HG03432 (cell line): ENCODE data around the gene TFRC.
A peak's percentile ranks its signal among the peaks of the same experiment; 100 is the strongest.
"Not testable (repeated sequence)": the region's sequence is repeated elsewhere in the genome, so short reads cannot be mapped to it uniquely, and the experiment has no call there.

Source experiments
- ATAC-seq: cut with Tn5 transposase; IDR thresholded peaks from one replicate; pipeline ENCODE4 v1.9.1; 2021; ENCODE audit warnings: mild to moderate bottlenecking, moderate library complexity; ENCODE audit not compliant: unreplicated experiment

Gene TFRC

DNA sequence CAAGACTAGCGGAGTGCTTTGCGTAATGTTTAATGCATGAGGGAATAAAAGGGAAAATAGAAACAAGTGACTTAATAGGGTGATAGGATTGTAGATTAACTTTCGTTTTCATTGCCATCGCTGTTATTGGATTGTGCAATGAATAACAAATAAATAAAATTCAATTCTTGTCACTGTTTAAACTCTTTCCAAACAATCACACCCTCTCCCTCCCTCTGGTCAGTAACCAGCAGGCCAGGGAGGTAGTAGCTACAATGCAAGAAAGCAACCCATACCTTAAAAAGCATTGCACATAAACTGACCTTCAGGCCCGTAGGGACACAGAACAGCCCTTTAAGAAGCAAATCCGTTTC, 705 bp upstream of the TFRC start:
- ATAC-seq, result no peak

GRCh38 chr3:196081002-196081833, 672 bp downstream of the TFRC start:
- peak; percentile 49 for ATAC-seq

DNA sequence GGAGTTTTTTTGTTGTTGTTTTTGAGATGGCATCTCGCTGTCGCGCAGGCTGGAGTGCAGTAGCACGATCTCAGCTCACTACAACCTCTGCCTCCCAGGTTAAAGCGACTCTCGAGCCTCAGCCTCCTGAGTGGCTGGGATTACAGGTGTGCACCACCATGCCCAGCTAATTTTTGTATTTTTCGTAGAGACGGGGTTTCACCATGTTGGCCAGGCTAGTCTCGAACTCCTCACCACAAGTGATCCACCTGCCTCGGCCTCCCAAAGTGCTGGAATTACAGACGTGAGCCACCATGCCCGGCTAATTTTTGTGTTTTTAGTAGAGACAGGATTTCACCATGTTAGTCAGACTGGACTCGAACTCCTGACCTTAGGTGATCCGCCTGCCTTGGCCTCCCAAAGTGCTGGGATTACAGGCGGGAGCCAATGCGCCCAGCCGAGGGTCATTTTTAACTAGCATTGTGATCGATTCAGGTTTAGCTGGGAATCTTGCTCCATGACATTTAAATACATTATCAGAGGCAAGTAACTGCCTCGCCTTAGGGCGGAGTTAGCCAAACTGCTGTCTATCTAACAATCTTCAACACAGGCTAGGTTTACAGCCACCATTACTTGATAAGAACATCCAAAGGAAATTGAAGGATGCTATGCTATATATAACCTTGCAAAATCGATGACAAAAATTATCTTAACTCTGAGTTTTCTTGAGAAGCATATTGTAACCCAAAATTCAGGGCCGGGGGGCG, 1.6 kb downstream of the TFRC start:
- not testable (repeated sequence) for ATAC-seq

DNA sequence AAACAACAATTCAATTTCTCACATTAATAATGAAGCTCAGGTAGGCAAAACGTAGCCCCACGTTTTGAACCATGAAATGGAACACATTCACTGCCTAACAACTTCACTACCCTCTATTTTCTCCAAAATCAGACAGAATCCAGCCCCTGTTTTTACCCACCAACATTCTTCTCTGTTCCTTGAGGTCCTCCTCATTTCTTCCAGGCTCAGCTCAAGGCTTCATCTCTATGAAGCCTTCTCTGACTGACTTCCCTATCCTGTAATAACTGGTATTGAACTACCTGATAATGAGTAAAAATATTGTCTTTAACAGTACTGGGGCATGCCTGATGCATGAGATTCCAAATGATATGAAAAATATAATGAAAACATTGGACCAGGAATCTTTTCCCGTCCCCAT, 2.2 kb downstream of the TFRC start:
- ATAC-seq, result no peak

- ATAC-seq, result no peak
These were observed 6.9 kb downstream of the TFRC start for GRCh38 chr3:196075013-196075412.

DNA sequence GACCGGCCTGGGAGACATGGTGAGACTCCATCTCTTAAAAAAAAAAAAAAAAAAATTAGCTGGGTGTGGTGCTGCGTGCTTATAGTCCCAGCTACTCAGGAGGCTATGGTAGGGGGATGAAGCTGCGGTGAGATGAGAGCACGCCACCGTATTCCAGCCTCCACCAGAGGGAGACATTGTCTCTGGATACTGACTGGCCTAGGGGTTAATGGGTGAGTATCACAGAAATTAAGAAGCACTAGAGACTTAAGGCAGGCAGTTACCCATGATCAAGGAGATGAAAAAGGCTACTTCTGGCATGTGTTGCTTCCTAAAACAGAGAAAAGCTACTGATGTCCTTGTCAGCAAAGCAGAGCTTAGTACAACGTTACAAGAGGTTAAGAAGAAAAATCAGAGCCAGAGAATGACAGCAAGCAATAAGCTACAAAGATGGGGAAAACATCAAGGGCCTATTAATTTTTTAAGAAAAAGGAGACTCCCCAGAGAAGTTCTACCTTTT, 8.6 kb downstream of the TFRC start:
- peak; percentile 68 for ATAC-seq

DNA sequence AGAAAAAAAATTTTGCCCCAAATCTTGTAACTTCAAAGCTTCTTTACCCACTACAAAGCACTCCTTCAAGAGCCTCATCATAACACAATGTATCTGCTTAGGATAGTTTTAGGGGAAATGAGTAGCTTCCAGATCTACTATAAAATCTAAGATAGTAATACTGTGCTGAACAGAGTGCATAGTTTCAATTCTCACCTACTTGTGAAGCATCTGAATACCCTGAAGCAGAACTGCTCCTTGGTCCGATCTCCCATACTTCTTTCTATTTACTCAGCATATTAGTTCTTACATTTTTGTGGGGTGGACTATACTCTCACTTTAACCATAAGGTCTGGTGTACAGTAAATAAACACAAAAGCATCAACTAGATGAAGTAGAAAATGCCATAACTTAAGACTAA, 9.6 kb downstream of the TFRC start:
- ATAC-seq, result no peak

DNA sequence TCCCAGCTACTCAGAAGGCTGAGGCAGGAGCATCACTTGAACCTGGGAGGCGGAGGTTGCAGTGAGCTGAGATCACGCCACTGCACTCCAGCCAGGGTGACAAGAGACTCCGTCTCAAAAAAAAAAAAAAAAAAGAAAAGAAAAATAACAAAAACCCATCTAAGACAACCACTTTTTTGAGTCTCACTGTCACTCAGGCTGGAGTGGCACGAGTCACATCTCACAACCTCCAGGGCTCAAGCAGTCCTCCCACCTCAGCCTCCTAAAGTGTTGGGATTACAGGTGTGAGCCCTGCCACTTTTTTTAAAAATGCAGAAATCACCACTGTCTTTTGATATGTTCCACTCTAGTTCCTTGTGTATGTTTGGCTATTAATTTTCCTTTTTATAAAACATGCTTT, 13.1 kb downstream of the TFRC start:
- not testable (repeated sequence) for ATAC-seq

- ATAC-seq, result no peak
These were observed 14.5 kb downstream of the TFRC start for GRCh38 chr3:196067439-196067838.

GRCh38 chr3:196063971-196064370, 17.9 kb downstream of the TFRC start:
- no peak for ATAC-seq

- ATAC-seq, result no peak
These were observed 18.4 kb downstream of the TFRC start for GRCh38 chr3:196063456-196063855.

DNA sequence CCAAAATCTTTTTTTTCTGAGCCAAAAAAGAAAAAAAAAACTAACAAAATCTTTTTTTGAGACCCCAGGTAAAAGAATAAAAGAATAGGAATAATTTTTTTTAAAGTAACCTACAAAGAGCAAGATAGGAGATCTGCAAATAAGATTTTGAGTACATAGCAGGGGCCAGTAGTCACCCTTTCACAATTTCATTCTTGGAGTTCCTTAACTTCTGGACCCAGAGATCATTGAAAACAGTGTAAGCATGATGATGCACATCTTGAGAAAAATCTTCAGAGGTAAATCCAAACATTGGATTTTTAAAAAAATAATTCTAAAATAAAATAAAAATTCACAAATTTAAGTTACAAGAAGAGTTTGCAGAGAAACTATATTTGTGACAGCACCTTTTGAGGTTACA, 18.8 kb downstream of the TFRC start:
- ATAC-seq, result no peak

- no peak for ATAC-seq
These were observed 21.1 kb downstream of the TFRC start for GRCh38 chr3:196060834-196061233.

GRCh38 chr3:196057760-196058331, 24.0 kb downstream of the TFRC start:
- no peak for ATAC-seq

- not testable (repeated sequence) for ATAC-seq
These were observed 25.5 kb downstream of the TFRC start for GRCh38 chr3:196056371-196056770.

DNA sequence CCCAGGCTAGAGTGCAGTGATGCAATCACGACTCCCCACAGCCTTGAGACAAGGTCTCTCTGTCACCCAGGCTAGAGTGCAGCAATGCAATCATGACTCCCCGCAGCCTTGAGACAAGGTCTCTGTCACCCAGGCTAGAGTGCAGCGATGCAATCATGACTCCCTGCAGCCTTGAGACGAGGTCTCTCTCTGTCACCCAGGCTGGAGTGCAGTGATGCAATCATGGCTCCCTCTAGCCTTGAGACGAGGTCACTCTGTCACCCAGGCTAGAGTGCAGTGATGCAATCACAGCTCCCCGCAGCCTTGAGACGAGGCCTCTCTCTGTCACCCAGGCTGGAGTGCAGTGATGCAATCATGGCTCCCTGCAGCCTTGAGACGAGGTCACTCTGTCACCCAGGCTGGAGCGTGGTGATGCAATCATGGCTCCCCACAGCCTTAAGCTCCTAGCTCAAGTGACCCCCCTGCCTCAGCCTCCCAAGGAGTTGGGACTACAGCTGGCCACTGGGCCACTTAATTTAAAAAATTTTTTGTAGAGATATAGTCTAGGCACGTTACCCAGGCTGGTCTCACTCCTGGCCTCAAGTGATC, 26.1 kb downstream of the TFRC start:
- no peak for ATAC-seq

DNA sequence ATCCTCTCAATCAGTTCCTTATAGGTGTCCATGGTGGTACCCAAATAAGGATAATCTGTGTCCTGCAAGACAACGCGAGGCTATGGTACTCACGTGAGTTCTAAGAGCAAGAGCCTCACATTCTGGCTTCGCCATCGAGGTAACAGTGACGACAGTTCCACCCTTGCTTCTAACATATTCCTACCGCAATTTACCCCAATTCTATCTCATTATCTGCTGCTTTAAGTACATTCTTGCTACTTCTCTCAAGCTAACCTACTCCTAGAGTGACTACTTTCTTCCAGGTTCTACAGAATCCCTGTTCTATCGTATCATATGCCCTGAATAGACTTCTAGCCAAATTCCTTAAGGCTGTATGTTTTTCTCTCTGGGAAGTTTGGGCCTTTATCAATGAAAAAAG, 26.6 kb downstream of the TFRC start:
- ATAC-seq, result no peak

GRCh38 chr3:196054661-196055060, 27.2 kb downstream of the TFRC start:
- ATAC-seq, result no peak

GRCh38 chr3:196053487-196053886, 28.4 kb downstream of the TFRC start:
- no peak for ATAC-seq

DNA sequence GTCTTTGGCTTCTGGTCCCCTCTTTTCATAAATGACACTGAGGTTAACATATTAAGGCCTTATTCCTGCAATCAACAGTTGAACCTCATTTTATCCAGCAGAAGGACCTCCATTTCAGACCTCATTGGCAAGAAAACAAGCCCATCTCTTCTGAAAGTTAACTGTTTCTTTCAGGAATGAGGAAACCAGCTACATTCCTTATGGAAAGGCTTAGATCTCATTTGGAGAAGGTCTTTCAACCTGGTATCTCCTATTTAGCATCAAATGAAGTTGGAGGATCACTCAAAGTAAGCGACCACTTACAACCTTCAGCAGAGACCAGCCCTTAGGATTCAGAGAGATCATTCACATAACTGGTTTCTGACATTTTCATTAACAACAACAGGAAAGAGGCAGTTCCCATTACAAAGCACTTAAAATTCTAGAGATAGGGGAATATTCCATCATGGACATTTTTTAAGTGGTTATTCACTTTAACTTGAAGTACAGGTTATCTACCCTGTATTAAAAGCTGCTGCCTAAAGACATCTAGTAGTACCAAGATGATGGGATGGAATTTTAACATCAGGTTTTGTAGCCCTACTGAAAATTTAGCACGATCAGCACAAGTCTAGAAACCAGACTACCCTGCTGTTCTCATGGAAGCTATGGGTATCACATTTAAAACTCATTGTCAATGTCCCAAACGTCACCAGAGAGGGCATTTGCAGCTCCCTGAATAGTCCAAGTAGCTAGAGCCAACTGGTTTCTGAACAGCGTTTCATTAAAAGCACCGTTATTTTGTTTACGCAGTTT, 30.4 kb downstream of the TFRC start:
- no peak for ATAC-seq

DNA sequence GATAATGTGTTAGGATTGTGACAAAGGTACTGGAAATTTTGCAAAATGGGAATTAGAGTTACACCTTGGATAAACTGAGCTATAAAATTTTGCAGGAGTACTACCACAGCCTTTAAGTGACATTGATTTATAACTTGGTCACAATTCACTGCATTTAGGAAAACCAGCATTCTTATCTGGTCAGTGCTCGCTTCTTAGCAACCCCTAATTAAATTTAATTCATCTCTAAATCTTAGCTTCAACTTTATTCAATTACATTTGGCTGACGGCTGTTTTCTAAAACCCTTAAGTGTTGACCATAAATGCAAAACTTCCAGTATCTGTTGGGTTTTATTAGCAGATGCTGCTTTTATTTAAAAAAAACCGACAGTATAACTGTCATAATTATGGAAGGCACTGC, 31.3 kb downstream of the TFRC start:
- no peak for ATAC-seq
